ENCODE results near the gene PRPF38B.

Gene PRPF38B

GRCh38 chr1:108749081-108749480 lies 57.0 kb downstream of the PRPF38B start:
- no peak overlapping the region for H3K4me3 ChIP-seq (ENCODE audit: low read depth, low read length)
- DNase-seq (ENCODE audit: low read depth), result no peak

GRCh38 chr1:108750476-108751181 lies 58.5 kb downstream of the PRPF38B start:
- no peak for DNase-seq (ENCODE audit: low read depth)
- H3K4me3 ChIP-seq (ENCODE audit: low read depth, low read length), result no peak overlapping the region
